SU-DHL-6 (cell line): ENCODE results near the gene SLC24A3.

Source experiments
- H2AFZ ChIP-seq: fragments of 200-600 bp; sonication (generic); 2 replicates; pipeline ENCODE4 v1.6.1; 2014; ENCODE audit warnings: low read depth, mild to moderate bottlenecking, moderate library complexity, mixed read lengths, antibody characterized with exemption, low read length; ENCODE audit not compliant: severe bottlenecking
- H3F3A ChIP-seq: fragments of 200-600 bp; shearing (Covaris generic); 2 replicates; pipeline ENCODE4 v1.6.0; 2016; ENCODE audit warnings: antibody characterized with exemption, mild to moderate bottlenecking; ENCODE audit not compliant: insufficient read depth
- H3K27ac ChIP-seq: fragments of 200-600 bp; sonication (generic); 2 replicates; pipeline ENCODE4 v1.5.1; 2016; ENCODE audit warnings: low read depth, mild to moderate bottlenecking, low read length, moderate library complexity, mixed read lengths
- H3K27me3 ChIP-seq: fragments of 200-600 bp; sonication (generic), shearing (Covaris generic); 2 replicates; pipeline ENCODE4 v1.6.0; 2014; ENCODE audit warnings: mild to moderate bottlenecking, low read length
- H3K36me3 ChIP-seq: fragments of 200-600 bp; sonication (generic); 2 replicates; pipeline ENCODE4 v1.6.1; 2014; ENCODE audit warnings: mild to moderate bottlenecking, low read length, mixed read lengths
- H3K4me2 ChIP-seq: fragments of 300-600, 200-600 bp; shearing (Covaris generic), sonication (generic); 2 replicates; pipeline ENCODE4 v1.6.0; 2014; ENCODE audit warnings: low read length, low read depth, mild to moderate bottlenecking; ENCODE audit not compliant: poor library complexity, severe bottlenecking
- H3K4me3 ChIP-seq: fragments of 200-600 bp; sonication (generic); 2 replicates; pipeline ENCODE4 v1.5.1; 2014; ENCODE audit warnings: antibody characterized with exemption, low read length, mild to moderate bottlenecking, mixed read lengths; ENCODE audit not compliant: insufficient read depth, poor library complexity, severe bottlenecking
- H3K79me2 ChIP-seq: fragments of 200-600 bp; sonication (generic); 2 replicates; pipeline ENCODE4 v1.6.1; 2014; ENCODE audit warnings: mild to moderate bottlenecking, low read length, moderate library complexity; ENCODE audit not compliant: insufficient read depth
- H3K9ac ChIP-seq: fragments of 200-600 bp; sonication (generic); 2 replicates; pipeline ENCODE4 v1.7.0; 2014; ENCODE audit warnings: mild to moderate bottlenecking, low read length
- H3K9me2 ChIP-seq: fragments of 200-600 bp; sonication (generic); replicated peaks from 2 replicates; pipeline ENCODE4 v1.6.1; 2014; ENCODE audit warnings: low read length; ENCODE audit not compliant: insufficient read depth
- H3K9me3 ChIP-seq: fragments of 200-600 bp; sonication (generic); 2 replicates; pipeline ENCODE4 v1.6.1; 2014; ENCODE audit warnings: low read length, mixed read lengths; ENCODE audit not compliant: insufficient read depth
- H4K20me1 ChIP-seq: fragments of 200-600 bp; sonication (generic); 2 replicates; pipeline ENCODE4 v1.6.1; 2014; ENCODE audit warnings: low read depth, mild to moderate bottlenecking, antibody characterized with exemption, low read length, moderate library complexity, mixed read lengths
- EZH2phosphoT487 ChIP-seq: fragments of 200-600 bp; sonication (generic), shearing (Covaris generic); conservative IDR thresholded peaks from 2 replicates; pipeline ENCODE4 v1.6.1; 2018; ENCODE audit warnings: mild to moderate bottlenecking, antibody characterized with exemption, low read length, moderate library complexity, mixed read lengths
- TF ChIP-seq, protein P1 (sequence below): fragments of 200-600 bp; sonication (generic); IDR thresholded peaks from one replicate; pipeline ENCODE4 v1.5.1; 2017; ENCODE audit warnings: antibody characterized with exemption, mild to moderate bottlenecking, low read length, moderate library complexity; ENCODE audit not compliant: insufficient read depth, poor library complexity, severe bottlenecking

Gene SLC24A3

DNA sequence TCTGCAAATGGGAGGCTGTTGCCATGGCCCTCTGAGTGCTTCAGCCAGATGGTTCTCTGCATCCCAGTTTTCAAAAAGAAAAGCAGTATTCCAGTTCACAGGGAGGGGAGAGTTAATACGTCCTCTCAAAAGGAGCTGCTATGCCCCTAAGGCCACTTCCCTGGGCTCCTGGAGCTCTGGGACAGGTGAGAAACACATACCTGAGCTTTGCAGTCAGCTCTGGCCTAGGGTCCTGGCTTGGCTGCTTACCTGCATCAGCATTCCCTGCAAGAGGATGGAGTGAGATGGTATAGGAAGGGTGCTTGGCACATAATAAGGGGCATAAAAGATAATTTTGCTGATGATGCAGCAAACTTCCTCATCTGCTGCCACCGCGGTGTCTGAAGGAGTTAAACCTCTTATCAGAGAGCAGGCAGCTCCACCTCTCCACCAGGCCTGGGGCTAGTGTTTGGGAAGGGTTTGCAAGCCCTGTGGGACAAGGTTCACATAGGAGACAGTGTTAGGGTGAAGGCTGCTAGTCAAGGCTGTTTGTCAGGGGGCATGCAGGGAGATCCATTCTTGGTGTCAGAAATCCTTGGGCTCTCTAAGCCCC is 62.7 kb downstream of the SLC24A3 start:
- no peak overlapping the region for H3K27ac ChIP-seq
- H3F3A ChIP-seq, result no peaks in the 10 kb centered on the region
- H3K4me3 ChIP-seq, result no peak overlapping the region
- no peaks in the 10 kb centered on the region for H3K79me2 ChIP-seq
- no peak overlapping the region for H2AFZ ChIP-seq
- H3K9ac ChIP-seq, result no peak overlapping the region
- no peaks in the 10 kb centered on the region for H3K27me3 ChIP-seq
- H3K9me2 ChIP-seq, result no peaks in the 10 kb centered on the region
- TF ChIP-seq EZH2phosphoT487, result no peak
- TF ChIP-seq, protein P1, sequence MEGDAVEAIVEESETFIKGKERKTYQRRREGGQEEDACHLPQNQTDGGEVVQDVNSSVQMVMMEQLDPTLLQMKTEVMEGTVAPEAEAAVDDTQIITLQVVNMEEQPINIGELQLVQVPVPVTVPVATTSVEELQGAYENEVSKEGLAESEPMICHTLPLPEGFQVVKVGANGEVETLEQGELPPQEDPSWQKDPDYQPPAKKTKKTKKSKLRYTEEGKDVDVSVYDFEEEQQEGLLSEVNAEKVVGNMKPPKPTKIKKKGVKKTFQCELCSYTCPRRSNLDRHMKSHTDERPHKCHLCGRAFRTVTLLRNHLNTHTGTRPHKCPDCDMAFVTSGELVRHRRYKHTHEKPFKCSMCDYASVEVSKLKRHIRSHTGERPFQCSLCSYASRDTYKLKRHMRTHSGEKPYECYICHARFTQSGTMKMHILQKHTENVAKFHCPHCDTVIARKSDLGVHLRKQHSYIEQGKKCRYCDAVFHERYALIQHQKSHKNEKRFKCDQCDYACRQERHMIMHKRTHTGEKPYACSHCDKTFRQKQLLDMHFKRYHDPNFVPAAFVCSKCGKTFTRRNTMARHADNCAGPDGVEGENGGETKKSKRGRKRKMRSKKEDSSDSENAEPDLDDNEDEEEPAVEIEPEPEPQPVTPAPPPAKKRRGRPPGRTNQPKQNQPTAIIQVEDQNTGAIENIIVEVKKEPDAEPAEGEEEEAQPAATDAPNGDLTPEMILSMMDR, result no peak
- H4K20me1 ChIP-seq, result no peaks in the 10 kb centered on the region
- H3K4me2 ChIP-seq, result no peak overlapping the region
- no peaks in the 10 kb centered on the region for H3K9me3 ChIP-seq
- H3K36me3 ChIP-seq, result no peaks in the 10 kb centered on the region

DNA sequence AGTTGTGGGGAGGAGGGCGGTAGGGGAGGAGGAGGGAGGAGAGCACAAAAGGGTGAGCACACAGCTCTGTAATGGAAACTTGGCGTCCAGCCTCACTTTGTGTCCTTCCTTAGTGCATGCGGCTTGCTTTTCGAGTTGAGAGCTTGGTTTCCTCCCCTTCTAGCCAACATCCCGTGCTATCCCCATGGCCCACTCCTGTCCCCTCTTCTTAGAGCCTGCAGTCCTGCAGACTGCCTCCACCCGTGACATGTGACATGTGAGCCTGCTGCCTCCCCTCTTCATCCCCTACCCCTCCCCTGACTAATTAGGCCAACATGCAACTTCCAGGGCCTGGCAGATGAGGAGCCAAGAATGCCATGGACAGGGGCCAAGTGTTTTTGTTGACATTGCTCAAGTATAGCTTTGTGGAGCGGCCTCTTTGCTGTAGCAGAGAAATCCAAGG is 63.2 kb downstream of the SLC24A3 start:
- Histone ChIP-seq H3K79me2 (no peaks in the 10 kb centered on the region), H3K36me3 (no peaks in the 10 kb centered on the region), H2AFZ (no peak overlapping the region), H3K27ac (no peak overlapping the region), H3F3A (no peaks in the 10 kb centered on the region), H3K27me3 (no peaks in the 10 kb centered on the region), H3K9me2 (no peaks in the 10 kb centered on the region), H3K4me3 (no peak overlapping the region), H3K4me2 (no peak overlapping the region), H3K9me3 (no peaks in the 10 kb centered on the region), H3K9ac (no peak overlapping the region), H4K20me1 (no peaks in the 10 kb centered on the region)
- no peak for TF ChIP-seq EZH2phosphoT487
- TF ChIP-seq, protein P1, result no peak

DNA sequence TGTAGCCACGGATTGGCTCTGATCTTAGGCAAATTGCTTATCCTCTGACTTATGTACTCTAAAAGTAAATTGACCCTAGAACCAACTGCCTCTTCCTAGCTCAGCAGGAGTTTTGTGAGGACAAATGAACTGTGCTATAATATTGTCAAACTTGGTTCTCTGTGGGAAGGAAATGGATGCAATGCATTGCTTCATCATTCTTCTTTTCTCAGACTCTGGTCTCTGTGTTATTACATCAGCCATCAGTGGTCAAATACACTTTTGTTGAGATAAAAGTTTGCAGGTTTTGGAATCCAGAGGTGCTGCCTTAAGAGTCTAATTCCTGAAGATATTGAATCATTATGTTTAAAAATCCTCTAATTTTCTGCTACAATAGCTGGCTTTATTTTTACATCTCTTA is 64.9 kb downstream of the SLC24A3 start:
- Histone ChIP-seq H4K20me1 (no peaks in the 10 kb centered on the region), H3K9ac (no peak overlapping the region), H3K27ac (no peak overlapping the region), H3K9me3 (no peaks in the 10 kb centered on the region), H3K9me2 (no peaks in the 10 kb centered on the region), H3K79me2 (no peaks in the 10 kb centered on the region), H3K27me3 (no peaks in the 10 kb centered on the region), H3K4me3 (no peak overlapping the region), H3F3A (no peaks in the 10 kb centered on the region), H3K36me3 (no peaks in the 10 kb centered on the region), H3K4me2 (no peak overlapping the region), H2AFZ (no peak overlapping the region)
- TF ChIP-seq EZH2phosphoT487, result no peak
- TF ChIP-seq, protein P1, result no peak
